ENCODE results near the gene DPH6. TPM values are rescaled to one million over a fixed set of nuclear protein-coding genes. Genes with fewer than 3 reads are reported as not detected.

The DPH6 gene
- total RNA-seq, 1 donor from 2014 or later: 17.3 TPM

GRCh38 chr15:35495080-35495479 lies 50.9 kb downstream of the DPH6 start:
- intact Hi-C loops (cut with micrococcal nuclease): no loop called here
- ATAC-seq: no peak
- DNase-seq: no peak

GRCh38 chr15:35491999-35492398 lies 54.0 kb downstream of the DPH6 start:
- ATAC-seq: no peak
- DNase-seq: no peak
- intact Hi-C loops (cut with micrococcal nuclease): no loop called here

DNA sequence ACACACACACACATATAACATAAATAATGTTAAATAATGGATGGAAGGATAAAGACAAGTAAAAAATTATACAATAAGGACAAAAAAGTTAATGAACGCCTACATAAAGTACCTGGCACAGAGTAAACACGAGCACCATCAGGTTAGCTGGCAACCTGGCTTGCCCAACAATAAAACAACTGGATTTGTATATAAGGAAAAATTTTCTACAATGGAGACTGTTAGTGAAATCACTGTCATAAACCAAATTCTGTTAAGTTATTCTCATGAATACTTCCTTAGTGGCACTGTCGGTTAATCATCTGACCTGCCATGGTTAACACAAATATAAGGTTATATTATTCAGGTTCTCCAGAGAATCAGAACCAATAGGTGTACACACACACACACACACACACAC lies 54.8 kb downstream of the DPH6 start:
- DNase-seq: no peak
- no peak for ATAC-seq
- intact Hi-C loops (cut with micrococcal nuclease): no loop called here

- DNase-seq (no peak), ATAC-seq (no peak)
- intact Hi-C loops (cut with micrococcal nuclease): no loop called here
Measured at GRCh38 chr15:35490511-35490910, 55.5 kb downstream of the DPH6 start.

- no peak for DNase-seq
- intact Hi-C loops (cut with micrococcal nuclease): no loop called here
- ATAC-seq: no peak
Measured at GRCh38 chr15:35487417-35487816, 58.5 kb downstream of the DPH6 start.

- DNase-seq: no peak
- ATAC-seq: no peak
- intact Hi-C loops (cut with micrococcal nuclease): no loop called here
Measured at GRCh38 chr15:35486296-35486695, 59.7 kb downstream of the DPH6 start.

DNA sequence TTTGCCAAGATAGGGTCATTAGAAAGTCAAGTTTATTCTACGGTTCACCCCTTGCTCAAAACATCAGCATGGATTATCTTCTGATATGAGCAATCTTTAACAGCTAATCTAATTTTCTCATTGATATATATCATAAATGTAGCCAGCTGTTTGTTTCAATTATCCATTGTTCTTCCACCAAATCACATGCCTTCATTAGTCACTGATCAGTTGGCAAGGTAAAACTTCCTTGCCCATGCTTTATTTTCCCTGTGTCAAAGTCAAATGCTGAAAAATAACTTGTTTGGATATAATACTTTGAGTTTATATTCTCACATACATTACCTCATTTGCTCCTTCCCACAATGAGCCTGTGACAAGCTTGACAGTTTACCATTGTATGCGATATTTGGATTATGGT lies 60.6 kb downstream of the DPH6 start:
- ATAC-seq (no peak), DNase-seq (no peak)
- intact Hi-C loops (cut with micrococcal nuclease): no loop called here

DNA sequence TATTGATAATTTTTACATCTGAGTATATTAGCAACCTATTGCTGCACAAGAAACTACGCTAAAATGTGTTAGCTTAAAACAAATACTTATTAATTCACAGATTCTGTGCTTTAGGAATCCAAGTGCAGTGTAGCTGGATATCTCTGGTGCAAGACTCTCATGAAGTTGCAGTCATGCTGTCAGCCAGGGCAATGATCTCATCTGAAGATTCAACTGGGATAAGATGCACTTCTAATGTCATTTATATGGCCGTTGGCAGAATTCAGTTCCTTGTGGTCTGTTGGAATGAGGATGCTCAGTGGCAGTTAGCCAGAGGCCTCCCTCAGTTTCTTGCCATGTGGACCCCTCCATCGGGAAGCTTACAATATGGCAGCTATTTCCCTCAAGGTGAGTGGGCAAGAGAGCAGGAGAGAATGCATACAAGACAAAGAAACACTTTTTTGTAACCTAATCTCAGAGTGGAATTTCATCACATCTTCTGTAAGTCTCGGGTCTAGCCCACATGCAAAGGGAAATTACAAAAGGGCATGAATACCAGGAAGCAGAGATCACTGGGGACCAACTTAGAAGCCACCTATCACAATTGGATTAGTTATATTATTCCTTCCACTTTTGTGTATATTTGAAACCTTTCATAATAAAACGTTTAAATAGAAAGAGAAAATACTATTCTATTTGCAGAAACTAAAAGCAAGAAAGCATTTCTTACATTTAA lies 61.6 kb downstream of the DPH6 start:
- intact Hi-C loops (cut with micrococcal nuclease): no loop called here
- no peak for DNase-seq
- ATAC-seq: no peak

GRCh38 chr15:35481992-35482391 lies 64.0 kb downstream of the DPH6 start:
- intact Hi-C loops (cut with micrococcal nuclease): no loop called here
- no peak for ATAC-seq
- no peak for DNase-seq

DNA sequence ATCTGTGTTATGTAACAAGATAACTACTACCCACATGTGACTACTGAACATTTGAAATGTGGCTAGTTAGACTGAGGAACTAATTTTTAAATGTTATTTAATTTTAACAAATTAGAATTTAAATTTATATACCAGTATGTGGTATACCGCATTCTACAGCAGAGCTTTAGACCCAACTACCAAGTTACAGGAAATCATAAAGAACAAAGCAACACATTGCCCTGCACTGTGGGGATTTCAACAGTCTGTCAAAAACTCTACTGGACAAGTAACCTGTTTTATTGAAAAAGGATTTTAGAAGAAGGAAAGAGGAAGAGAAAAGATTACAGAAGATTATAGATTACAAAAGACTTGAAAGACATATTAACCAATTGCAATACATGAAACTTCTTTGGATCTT lies 64.9 kb downstream of the DPH6 start:
- intact Hi-C loops (cut with micrococcal nuclease): no loop called here
- no peak for DNase-seq
- no peak for ATAC-seq

- DNase-seq (no peak), ATAC-seq (no peak)
- intact Hi-C loops (cut with micrococcal nuclease): no loop called here
Measured at GRCh38 chr15:35479423-35479822, 66.5 kb downstream of the DPH6 start.

- intact Hi-C loops (cut with micrococcal nuclease): no loop called here
- ATAC-seq (no peak), DNase-seq (no peak)
Measured at GRCh38 chr15:35477312-35478262, 68.4 kb downstream of the DPH6 start.

- DNase-seq (no peak), ATAC-seq (no peak)
- intact Hi-C loops (cut with micrococcal nuclease): no loop called here
Measured at GRCh38 chr15:35471024-35471423, 74.9 kb downstream of the DPH6 start.

DNA sequence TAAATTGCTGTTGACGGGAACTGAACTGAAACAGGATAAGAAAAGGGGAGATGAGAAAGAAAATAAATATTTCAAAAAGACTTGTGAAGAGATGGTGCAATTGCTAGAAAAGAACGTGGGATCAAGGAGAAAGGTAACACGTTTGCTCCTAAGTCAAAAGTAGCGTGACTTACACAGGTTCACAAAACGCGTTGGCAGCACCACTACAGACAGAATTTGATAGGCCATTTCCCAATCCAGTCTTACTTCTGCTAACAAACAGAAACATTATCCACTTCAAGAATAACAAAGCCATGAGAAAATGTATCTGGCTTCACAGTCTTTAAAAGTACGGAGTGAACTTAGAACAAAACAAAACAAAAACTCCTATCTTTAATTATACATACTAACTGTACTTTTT lies 75.5 kb downstream of the DPH6 start:
- intact Hi-C loops (cut with micrococcal nuclease): no loop called here
- no peak for ATAC-seq
- no peak for DNase-seq

DNA sequence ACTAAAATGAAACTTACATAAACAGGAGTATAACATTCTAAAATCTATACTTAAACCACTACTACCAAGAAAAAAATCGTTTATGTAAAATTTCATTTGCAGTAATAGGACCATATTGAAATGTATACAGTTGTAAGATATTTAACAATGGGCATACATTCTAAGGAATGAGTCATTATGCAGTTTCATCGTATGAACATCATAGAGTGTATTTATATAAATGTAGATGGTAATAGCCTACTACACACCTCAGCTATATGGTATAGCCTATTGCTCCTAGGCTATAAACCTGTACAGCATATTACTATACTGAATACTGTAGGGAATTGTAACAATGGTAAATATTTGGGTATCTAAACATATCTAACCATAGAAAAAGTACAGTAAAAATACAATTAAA lies 79.5 kb downstream of the DPH6 start:
- intact Hi-C loops (cut with micrococcal nuclease): no loop called here
- DNase-seq (no peak), ATAC-seq (no peak)

- no peak for DNase-seq
- no peak for ATAC-seq
- intact Hi-C loops (cut with micrococcal nuclease): no loop called here
Measured at GRCh38 chr15:35465783-35466182, 80.2 kb downstream of the DPH6 start.

DNA sequence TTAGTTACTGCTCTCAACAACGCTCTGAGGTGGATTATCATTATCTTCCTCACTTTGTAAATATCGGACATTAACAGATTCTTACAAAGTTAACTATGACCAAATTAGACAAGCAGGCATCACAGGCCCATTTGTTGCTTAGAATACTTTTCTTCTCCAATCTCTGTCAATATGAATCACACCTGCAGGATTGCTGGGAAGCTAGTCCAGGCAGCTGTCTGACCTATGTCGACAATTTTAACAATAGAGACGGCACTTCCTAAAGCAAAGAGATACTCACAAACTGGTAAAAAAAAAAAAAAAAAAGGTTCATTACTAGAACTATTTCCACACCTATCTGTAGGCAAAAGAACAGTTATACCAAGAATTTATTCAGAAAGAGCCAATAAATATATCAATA lies 85.3 kb downstream of the DPH6 start:
- intact Hi-C loops (cut with micrococcal nuclease): no loop called here

GRCh38 chr15:35458176-35458856 lies 87.6 kb downstream of the DPH6 start:
- DNase-seq: no peak
- intact Hi-C loops (cut with micrococcal nuclease): no loop called here
- ATAC-seq: no peak

More for the DNA sequence above, 85.3 kb downstream of the DPH6 start:
- ATAC-seq (no peak), DNase-seq (no peak)

DNA sequence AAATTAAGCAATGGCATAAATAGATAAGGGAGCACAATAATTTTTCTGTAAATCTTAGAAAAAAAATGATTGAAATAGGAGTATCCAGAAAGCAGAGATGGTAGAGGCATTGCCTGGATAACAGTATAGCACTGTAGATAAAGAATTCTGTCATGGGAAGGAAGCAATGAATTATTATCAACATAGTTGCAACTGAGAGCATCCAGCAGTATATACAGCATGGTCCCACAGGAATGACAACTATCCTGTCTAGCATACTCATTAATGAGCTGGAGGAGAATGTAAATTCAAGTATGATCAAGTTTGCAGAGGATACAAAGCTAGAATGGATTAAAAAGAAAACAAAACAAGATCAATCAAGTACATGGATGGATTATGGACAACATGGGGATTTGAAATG lies 90.8 kb downstream of the DPH6 start:
- ATAC-seq (no peak), DNase-seq (no peak)
- intact Hi-C loops (cut with micrococcal nuclease): no loop called here

GRCh38 chr15:35450492-35450891 lies 95.5 kb downstream of the DPH6 start:
- intact Hi-C loops (cut with micrococcal nuclease): no loop called here
- no peak for DNase-seq
- no peak for ATAC-seq
